Mucosa of descending colon (tissue), 3 donors: ENCODE measurements around the gene TMEM117. TPM values are rescaled to one million over a fixed set of nuclear protein-coding genes. Genes with fewer than 3 reads are reported as not detected.

Experiments used
- ATAC-seq: fragments of 200-7000 bp; cut with Tn5 transposase; one replicate; pipeline ENCODE4 v1.9.1; 2020; ENCODE audit warnings: mild to moderate bottlenecking, moderate library complexity
- DNase-seq, 3 donors: peaks; one replicate each; pipeline ENCODE4 v3.0.0-alpha.2; 2020
- H3K36me3 ChIP-seq: fragments of 200-600 bp; one replicate; pipeline ENCODE4 v1.8.0; 2021; ENCODE audit warnings: low read depth, mild to moderate bottlenecking
- H3K4me1 ChIP-seq: fragments of 200-600 bp; one replicate; pipeline ENCODE4 v1.8.0; 2021; ENCODE audit warnings: low read depth, mild to moderate bottlenecking
- H3K4me3 ChIP-seq: fragments of 200-600 bp; one replicate; pipeline ENCODE4 v1.8.0; 2021; ENCODE audit warnings: mild to moderate bottlenecking
- H3K9me3 ChIP-seq: fragments of 200-600 bp; one replicate; pipeline ENCODE4 v1.8.0; 2021; ENCODE audit warnings: mild to moderate bottlenecking
- intact Hi-C, 2 donors: fragments of 100-400 bp; cut with DNase I in 1 of 2; cut with micrococcal nuclease in 1 of 2; formaldehyde crosslinking; loops; one replicate each; pipeline versions ENCODE4 v1.11.0 to v1.11.1; 2022; cut with DNase I, micrococcal nuclease
- total RNA-seq, 3 donors: library from RNA; stranded (reverse); fragmentation: NEBNext Ultra II Directional in 2 of 3; extraction: Animal tissue kit (Norgen Biotek cat#: 25700) in 2 of 3; gene quantifications; one replicate each; pipeline versions ENCODE4 v1.2.1 to v1.2.4, GENCODE V29; 2021 to 2023
- TF ChIP-seq, protein P1 (sequence below): fragments of 200-600 bp; IDR thresholded peaks from one replicate; pipeline ENCODE4 v1.8.0; 2022; ENCODE audit warnings: antibody characterized with exemption, mild to moderate bottlenecking
- donor health status: DM: no; HTN: no; CAD: no; lungs with moderate emphysema.
- donor health status: DM: no; HTN: no; CAD: no.
- donor health status: DM: no; HTN: yes; CAD: no.

The TMEM117 gene
- total RNA-seq, 3 donors from 2014 or later = 10.1 to 15.2 (median 12.3) TPM

DNA sequence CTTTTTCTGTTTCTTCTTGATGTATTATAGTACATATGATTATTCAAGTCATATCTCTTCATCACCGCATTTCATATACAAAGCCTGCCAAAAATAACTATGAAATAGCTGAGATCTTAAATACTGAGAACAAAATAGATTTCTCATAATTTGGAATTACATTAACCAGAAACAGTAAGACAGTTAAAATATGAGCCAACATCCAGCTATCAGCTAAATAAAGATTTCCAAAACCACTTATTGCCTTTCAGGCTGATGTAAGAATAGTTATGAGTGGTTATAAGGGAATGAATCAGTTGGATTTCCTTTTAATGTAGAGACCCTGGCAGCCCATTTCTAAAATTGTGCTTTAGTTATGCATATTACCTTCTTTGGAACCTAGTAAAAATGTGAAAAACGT is 47.4 kb downstream of the TMEM117 start:
- no peak for ATAC-seq
- H3K4me3 ChIP-seq = no peak overlapping the region
- no peaks in the 10 kb centered on the region for H3K36me3 ChIP-seq
- no peak for DNase-seq
- TF ChIP-seq, protein P1, sequence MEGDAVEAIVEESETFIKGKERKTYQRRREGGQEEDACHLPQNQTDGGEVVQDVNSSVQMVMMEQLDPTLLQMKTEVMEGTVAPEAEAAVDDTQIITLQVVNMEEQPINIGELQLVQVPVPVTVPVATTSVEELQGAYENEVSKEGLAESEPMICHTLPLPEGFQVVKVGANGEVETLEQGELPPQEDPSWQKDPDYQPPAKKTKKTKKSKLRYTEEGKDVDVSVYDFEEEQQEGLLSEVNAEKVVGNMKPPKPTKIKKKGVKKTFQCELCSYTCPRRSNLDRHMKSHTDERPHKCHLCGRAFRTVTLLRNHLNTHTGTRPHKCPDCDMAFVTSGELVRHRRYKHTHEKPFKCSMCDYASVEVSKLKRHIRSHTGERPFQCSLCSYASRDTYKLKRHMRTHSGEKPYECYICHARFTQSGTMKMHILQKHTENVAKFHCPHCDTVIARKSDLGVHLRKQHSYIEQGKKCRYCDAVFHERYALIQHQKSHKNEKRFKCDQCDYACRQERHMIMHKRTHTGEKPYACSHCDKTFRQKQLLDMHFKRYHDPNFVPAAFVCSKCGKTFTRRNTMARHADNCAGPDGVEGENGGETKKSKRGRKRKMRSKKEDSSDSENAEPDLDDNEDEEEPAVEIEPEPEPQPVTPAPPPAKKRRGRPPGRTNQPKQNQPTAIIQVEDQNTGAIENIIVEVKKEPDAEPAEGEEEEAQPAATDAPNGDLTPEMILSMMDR = no peak
- H3K4me1 ChIP-seq = no peaks in the 10 kb centered on the region
- H3K9me3 ChIP-seq = no peaks in the 10 kb centered on the region
- intact Hi-C loops = loop anchor here (10.0 kb wide), 2 partner anchors 109 to 439 kb away; no protein-coding TSS in a partner anchor

DNA sequence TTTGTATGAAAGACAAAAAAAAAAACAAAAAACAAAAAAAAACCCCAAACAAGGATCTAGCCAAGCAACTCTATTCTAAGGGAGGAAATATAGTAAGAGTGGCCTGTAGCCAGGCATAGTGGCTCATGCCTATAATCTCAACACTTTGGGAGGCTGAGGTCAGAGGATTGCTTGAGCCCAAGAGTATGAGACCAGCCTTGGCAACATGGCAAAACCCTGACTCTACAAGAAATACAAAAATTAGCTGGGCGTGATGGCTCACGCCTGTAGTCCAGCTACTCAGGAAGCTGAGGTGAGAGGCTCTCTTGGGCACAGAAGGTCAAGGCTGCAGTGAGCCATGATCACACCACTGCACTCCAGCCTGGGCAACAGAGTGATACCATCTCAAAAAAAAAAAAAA is 47.9 kb downstream of the TMEM117 start:
- TF ChIP-seq, protein P1 = no peak

DNA sequence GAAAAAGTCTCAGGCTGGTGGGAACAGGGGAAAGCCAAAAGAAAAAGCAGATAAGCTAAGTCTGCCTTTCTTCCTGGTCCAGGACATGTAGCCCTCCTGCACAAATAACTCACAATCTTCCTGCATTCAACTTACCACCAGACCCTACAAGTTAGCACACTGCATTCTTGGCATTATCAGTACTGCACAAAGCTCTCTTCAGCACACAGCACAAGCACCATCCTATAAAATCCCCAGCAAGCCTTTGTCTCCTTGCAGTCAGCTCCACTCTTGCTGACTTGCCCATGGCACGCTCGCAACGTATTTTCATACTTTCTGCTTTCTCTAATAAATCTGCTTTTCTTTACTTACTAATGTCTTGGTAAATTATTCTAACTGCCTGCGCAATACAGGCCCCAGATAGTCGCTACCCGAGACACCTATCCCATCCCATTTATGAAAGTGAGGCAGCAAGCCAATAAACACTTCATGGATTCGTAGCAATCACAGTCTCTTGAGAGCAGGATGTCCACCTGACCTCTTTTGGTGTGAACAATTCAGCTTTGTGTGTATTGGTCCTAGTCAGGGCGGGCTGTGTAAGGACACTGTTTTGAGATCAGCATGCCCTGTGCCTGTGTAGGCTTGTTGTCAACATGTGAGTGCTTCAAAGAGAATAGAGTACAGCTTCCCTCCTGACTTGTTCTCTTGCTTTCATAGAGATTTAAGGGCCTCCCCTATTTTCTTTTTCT is 49.0 kb downstream of the TMEM117 start:
- H3K9me3 ChIP-seq = no peaks in the 10 kb centered on the region
- H3K4me1 ChIP-seq = no peaks in the 10 kb centered on the region
- H3K36me3 ChIP-seq = no peaks in the 10 kb centered on the region
- ATAC-seq (no peak), DNase-seq (no peak)
- TF ChIP-seq, protein P1 = no peak
- no peak overlapping the region for H3K4me3 ChIP-seq
- intact Hi-C loops = loop anchor here (10.0 kb wide), 2 partner anchors 110 to 440 kb away; no protein-coding TSS in a partner anchor

More for the DNA sequence above, 47.9 kb downstream of the TMEM117 start:
- Histone ChIP-seq H3K36me3 (no peaks in the 10 kb centered on the region), H3K9me3 (no peaks in the 10 kb centered on the region), H3K4me3 (no peak overlapping the region), H3K4me1 (no peaks in the 10 kb centered on the region)
- ATAC-seq (no peak), DNase-seq (no peak)
- intact Hi-C loops = loop anchor here (10.0 kb wide), 2 partner anchors 109 to 439 kb away; no protein-coding TSS in a partner anchor

DNA sequence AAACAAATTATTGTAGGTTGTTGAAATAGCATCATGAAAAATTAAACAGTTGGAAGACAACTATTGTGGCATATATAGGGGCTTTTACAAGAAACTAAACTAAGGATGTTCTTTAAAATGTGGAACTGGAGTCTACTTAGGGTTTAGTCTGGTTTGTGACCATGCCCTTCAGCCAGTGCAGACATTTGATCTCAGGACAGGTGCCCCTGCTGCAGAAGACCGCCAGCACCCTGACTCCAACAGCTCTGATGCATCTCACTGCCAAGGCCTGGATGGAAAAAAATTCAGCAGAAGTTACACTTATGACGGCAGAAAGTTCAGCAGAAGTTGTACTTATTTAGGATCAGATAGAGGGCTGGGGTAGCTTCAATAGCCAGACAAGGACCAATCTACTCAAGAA is 51.5 kb downstream of the TMEM117 start:
- DNase-seq (no peak), ATAC-seq (no peak)
- no peaks in the 10 kb centered on the region for H3K4me1 ChIP-seq
- H3K9me3 ChIP-seq = no peaks in the 10 kb centered on the region
- intact Hi-C loops = loop anchor here (10.0 kb wide), 2 partner anchors 113 to 443 kb away; no protein-coding TSS in a partner anchor
- H3K36me3 ChIP-seq = no peaks in the 10 kb centered on the region
- H3K4me3 ChIP-seq = no peak overlapping the region
- TF ChIP-seq, protein P1 = no peak

DNA sequence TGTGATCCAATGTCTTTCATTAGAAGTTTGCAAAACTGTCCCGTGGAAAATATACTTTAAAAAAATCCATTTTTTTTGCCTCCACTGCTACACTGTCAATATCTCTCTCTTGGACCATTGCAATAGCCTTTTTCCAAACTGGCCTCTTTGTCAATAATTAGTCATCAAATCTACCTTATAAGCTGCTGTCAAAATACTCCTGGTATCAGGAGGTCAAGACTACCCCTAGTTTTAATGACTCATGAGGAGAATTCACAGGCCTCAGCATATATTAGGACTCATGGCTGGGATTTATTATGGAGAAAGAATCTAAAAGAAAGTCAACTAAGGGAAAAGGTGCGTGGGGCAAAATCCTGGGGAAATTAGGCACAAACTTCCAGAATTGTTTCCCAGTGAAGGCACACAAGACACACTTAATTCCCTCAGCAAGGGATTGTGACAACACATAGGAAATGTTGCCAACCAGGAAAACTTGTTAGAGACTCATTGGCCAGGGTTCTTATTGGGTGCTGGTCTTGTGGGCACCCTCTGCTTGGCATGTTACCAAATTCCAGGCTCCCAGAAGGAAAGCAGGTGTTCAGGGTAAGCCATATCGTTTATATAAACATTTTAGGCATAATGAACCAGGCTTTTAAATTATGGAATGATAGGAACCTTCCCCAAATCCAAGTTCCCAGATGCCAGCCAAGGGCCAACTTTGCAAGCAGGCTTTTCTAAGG is 56.1 kb downstream of the TMEM117 start:
- DNase-seq = no peak
- H3K9me3 ChIP-seq = no peaks in the 10 kb centered on the region
- H3K4me1 ChIP-seq = no peaks in the 10 kb centered on the region
- no peak for ATAC-seq
- intact Hi-C loops = no loop called here
- no peak overlapping the region for H3K4me3 ChIP-seq
- H3K36me3 ChIP-seq = no peaks in the 10 kb centered on the region
- TF ChIP-seq, protein P1 = no peak
